Femur (tissue), 1 donor: ENCODE measurements around the gene SPDL1.
"Not testable (repeated sequence)": the region's sequence is repeated elsewhere in the genome, so short reads cannot be mapped to it uniquely, and the experiment has no call there.

Experiments used
- DNase-seq: peaks from one replicate; pipeline ENCODE4 v3.0.0-alpha.2; 2017

Gene SPDL1

DNA sequence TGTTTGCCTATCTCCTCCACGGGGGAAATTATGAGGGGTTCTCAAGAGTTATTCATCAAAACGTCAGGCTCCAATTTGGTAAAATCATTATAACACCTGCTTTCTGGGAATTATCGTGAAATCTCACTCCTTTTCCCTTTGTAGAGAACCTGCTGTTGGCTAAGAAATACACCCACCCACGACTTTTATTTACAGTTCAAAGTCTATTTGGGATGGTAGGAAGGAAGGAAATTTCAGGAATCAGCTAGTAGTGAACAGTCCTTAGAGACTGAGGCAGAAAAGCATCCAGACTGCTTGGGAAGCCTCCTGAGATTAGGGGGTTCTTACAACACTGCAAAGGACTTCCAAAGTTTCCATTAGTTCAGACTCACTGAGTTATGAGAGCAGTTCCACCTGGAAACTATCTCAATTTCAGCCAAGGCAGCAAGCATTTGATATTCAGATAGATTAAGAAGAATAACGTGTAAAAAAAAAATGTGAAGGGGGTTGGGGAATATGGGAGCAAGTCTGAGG lies 9.4 kb upstream of the SPDL1 start:
- no peak for DNase-seq

DNA sequence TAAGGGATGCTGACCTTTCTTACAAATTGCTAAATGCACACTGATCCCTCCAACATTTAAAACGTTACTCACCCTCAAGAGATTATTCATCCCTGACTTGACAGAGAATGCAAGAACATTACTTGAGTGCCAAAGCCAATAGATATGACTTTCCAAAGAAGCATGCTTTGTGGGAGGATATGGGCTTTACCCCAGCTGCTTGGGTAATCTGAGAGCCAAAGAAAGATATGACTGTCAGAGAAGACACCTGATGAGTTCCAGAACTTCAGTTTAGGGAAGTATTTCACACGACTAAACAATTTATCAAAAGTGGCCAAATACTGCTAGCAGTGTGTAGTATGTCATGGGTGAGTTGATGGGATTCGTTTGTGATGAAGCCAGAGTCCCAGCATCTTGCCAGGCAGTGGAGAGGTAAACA lies 7.4 kb upstream of the SPDL1 start:
- no peak for DNase-seq

DNA sequence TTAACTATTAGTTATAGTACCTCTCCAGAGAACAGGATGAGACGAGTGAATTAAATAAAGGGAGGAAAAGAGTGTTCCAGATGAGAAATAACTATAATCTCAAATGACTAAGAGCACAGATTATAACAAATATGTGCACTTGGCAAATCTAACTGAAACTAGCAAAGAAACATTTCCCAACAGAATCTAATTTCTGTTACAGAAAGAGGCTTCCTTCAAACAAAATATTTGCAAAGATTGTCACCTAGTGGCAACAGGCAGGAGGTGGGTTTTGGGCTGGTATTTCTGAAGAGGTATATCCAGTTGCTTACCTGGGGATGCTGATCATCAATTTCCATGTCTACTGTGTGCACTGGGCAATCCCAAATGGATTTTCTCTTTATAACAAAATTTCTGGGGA lies 5.6 kb upstream of the SPDL1 start:
- DNase-seq, result no peak

DNA sequence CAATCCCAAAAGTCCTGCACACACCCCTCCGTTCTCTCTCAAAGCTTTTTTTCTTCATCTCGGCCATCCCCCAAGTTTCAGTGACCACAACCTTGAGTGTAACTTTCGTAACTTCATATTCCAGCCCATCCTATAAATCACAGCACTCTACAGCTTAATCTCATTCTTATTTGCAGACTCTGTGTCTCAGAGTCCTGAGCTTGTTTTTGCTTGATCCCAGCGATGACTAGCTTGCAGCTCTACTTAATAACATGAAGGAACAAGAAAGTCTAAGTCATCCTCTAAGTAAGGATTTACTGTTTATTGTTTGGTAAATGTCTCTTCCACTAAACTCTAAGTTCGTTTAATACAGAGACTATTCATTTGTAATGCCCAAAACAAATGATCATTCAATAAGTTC lies 2.6 kb upstream of the SPDL1 start:
- no peak for DNase-seq

DNA sequence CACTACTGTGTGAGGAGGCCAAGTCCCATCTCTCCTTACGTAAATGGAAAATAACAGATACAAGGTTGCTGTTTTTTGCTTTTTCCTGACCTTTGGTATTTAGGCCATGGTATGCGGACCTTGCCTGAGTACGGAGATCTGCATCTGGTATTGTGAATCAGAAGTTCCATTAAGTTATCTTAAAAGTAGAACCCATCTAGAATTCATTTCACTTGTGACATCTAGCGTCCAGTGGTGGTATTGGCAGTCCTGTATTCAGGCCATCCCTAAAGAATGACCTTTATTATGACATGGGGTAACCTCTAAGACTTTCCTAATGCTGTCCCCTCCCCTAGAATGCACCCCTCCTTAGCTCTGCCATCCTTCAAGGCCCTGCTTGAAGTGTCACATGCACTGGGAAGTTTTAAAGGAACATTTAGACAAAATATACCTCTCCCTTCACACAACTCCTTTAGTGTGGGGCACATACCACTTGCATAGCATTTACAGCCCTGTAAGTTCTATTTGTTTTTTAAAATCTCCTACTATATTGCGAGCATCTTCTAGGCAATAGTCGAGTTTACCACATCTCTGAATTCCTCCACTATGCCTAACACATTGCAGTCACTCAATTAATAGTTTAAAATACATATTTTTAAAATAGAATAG lies 1.9 kb upstream of the SPDL1 start:
- peak; percentile 53 for DNase-seq

DNA sequence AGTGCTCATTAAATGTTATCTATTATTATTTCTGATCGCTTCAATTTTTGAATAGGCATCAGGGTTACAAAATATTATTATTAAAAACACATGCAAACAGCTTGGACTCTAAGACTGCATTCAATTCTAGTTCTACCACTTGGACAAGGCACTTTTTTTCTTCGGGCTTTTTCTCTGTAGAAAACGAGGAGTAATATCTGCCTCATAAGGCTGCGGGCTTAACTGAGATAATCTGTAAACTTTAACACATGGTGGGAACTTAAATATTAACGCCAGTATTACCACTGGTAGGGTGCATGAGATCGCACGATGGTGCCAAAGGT lies 511 bp upstream of the SPDL1 start:
- DNase-seq, result no peak

DNA sequence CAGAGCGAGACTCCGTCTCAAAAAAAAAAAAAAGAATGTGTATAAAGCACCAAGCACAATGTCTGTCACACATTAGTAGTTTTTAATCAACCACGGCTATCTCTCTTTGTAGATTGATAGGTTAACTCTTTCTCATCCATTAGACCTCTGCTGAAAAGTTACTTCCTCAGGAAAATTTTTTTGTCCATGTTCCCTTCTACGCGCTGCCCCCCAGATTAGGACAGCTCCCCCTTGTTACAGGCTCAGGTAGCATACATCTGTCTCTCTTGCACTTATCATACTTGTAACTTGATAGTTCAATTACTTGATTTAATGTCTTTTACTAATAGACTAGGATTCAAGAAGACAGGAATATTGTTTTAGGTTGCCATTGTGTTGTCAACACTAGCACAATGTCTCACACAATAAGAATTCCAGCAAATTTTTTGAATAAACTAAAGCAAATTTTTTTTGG lies 1.5 kb downstream of the SPDL1 start:
- DNase-seq, result no peak

DNA sequence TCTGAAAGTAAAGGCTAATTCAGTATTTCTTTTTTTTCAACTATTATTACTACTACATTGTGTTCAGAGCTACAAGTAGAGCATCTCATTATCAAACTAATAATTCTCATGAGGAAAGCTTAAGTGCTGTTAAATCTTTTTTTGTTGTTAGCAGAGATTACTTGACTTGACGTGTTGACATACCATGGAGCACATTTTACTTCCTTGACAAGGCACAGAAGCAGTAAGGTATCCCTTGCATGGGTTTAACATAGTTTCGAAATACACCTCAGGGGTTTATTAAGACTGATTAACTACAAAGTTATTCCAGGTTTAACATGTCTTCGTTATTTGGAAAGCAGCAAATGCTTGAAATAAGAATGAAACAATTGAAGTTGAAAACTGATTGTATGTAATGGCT lies 7.0 kb downstream of the SPDL1 start:
- DNase-seq, result no peak

DNA sequence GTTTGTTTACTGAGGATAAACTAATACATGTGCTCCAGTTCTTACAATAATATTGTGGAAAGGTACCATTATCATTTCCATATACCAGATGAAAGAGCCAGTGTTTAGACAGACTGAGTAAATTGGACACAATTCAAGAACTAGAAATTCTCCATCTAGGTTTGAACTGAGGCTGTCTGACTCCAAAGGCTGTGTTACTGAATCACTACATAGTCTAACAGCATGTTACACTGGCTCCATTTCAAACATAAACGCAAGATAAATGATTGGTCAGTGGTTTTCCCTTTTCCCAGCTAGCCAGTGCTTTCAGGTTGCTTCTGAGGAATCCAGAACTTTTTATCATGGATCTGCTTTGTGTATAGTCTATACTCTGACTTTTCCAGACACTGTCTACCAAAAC lies 8.1 kb downstream of the SPDL1 start:
- DNase-seq, result no peak

DNA sequence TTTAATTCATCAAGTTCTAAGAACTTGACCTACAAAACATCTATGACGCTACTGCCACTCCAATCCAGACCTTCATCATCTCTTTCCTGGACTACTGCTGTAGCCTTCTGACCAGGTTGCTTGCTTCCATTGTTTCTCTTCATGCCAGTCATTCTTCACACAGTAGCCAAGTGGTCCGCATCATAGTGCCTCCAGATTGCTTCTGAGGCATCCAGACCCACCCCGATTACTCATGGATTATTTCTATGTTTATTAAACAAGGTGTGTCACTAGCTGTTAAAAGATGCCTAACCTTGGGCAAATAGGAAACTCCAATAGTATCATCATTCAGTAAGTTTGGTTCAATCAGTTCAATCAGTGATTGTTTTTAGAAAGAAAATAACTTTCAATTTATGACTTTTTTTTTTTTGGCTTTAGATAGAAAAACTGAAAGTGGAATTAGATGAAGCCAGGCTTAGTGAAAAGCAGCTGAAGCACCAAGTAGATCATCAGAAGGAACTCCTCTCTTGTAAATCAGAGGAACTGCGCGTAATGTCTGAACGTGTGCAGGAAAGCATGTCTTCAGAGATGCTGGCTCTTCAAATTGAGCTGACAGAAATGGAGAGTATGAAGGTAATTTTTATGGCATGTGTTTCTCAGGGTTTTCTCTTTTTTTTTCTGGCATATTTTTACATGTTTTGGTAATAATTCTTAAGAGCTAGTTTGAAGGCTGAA lies 9.5 kb downstream of the SPDL1 start:
- DNase-seq, result no peak

DNA sequence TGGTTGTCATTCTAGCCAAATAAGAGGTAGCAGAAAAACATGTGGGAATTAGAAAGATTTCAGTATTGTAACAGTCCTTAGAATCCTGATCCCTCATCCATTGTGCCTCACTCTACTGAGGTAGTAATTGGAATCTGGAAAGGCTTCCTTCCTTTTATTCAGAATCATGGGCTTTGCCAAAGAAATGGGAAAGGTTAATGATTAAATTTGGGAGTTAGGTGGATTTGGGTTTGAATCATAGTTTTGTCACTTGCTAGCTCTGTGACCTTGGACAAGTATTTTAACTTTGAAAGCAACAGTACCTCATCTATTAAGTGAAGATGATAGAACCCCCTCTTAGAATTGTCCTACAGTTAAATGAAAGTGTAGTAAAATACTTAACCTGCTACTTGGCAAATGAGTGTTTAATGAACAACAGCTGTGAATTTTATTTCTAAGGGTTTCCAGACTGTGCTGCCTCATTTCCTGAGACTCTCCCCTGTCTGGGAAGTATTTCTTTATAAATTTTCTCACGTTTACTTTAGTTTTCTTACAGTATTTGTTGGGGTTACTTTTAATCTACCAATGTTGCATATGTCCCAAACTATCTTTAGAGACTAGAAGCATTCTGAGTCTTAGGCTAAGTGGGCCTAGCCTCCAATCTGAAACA lies 11.7 kb downstream of the SPDL1 start:
- DNase-seq, result no peak

DNA sequence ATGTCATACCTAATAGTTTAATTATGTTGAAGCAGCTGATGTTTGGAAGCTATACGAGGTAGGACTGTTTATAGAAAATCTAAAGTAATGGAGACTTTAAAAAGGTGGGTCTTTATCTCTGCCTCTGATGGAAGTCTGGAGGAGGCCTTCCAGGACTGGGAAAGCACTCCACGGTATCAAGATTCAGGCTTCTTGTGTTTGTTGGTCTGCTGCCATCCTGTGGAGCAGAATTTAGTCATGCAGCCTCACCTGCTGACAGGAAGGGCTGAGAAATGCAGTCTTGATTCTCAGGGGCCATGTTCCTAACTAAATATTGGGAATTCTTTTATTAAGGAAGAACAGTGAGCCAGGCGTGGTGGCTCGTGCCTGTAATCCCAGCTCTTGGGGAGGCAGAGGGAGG lies 15.9 kb downstream of the SPDL1 start:
- no peak for DNase-seq

DNA sequence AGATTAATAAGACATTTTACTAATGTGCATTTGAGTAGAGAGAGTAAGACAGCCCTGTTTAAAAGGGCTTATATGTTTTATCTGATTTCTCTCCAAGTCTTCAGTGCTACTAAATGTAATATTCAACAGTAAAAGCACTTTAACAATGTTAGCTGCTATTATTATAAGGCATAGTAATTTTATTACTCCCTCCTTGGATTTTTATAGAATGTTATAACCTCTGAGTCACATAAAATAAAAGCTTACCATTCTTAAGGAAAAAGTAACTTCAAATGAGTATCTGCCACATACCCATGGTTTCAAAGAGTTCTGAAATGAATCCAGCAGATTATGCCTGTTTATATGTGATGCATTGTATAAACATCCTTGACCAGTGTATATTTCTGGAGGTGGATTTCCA lies 19.0 kb downstream of the SPDL1 start:
- DNase-seq, result no peak

DNA sequence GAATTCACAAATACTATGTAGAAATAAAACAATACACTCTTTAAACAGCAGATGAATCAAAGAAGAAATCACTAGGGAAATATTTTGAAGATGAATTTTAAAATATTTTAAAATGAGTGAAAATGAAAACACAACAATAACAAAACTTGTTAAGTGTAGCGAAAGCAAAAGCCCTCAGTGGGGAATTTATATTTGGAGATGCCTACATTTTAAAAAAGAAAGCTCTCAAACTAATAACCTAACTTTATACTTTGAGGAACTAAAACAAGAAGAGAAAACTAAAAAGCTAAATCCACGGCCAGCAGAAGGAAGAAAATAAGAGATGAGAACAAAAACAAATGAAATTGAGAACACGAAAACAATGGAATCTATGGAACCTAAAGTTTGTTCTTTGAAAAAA lies 22.7 kb downstream of the SPDL1 start:
- no peak for DNase-seq

DNA sequence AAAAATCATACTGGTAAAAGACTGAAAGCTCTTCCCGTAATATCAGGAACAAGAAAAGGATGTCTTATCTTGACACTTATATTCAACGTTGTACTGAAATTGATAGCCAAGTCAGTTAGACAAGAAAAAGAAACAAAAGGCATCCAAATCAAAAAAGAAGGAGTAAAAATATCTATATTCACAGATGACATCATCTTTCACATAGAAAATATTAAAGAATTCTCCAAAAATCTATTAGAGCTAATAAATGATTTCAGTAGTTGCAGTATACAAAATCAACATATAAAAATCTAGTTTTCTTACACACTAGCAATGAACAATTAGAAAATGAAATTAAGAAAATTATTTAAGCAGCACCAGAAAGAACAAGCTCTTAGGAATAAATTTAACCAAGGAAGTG lies 24.3 kb downstream of the SPDL1 start:
- DNase-seq, result no peak

DNA sequence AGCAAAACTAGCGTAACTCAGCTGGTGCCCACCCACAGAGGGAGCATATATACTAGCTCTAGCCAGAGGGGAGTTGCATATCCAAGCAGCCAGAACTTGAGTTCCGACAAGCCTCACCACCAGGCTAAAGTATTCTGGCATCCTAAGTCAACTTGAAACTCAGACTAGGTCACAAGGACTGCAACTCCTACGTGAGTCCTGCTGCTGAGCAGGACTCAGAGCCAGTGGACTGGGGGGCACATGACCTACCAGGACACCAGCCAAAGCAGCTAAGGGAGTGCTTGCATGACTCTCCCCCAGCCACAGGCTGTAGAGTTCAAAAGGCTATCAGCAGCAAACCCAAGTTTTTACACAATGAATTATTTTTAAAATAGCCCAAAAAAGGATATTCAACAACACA lies 26.1 kb downstream of the SPDL1 start:
- DNase-seq, result no peak

DNA sequence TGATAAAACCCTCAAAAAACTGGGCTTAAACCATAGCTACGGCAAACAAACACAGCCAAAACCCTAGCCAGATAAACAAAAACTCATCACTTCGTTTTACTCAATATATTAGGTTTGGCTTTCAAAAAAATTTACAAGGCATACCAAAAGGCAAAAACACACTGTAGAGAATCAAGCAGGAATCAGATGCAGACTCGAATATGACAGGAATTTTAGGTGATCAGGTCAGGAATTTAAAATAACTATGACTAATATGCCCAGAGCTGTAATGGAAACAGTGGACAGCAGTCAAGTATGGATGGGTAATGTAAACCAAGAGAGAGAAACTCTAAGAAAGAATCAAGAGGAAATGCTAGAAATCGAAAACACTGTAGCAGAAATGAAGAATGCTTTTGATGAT lies 27.0 kb downstream of the SPDL1 start:
- DNase-seq, result no peak

DNA sequence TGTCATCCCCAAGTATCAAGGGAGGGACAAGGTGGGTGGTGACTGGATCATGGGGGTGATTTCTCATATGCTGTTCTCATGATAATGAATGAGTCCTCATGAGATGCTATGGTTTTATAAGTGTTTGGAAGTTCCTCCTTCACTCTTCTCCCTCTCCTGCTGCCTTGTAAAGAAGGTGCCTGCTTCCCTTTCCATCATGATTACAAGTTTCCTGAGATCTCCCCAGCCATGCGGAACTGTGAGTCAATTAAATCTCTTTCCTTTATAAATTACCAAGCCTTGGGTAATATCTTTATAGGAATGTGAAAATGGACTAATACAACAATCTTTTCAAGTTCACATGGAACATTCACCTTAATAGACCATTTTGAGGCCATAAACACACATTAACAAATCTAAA lies 32.0 kb downstream of the SPDL1 start:
- DNase-seq, result no peak

DNA sequence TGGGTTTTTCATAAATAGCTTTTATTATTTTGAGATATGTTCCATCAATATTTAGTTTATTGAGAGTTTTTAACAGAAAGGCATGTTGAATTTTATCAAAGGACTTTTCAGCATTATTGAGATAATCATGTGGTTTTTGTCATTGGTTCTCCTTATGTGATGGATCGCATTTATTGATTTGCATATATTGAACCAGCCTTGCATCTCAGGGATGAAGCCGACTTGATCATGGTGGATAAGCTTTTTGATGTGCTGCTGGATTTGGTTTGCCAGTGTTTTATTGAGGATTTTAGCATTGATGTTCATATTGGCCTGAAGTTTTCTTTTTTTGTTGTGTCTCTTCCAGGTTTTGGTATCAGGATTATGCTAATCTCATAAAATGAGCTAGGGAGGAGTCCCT lies 40.7 kb downstream of the SPDL1 start:
- not testable (repeated sequence) for DNase-seq

DNA sequence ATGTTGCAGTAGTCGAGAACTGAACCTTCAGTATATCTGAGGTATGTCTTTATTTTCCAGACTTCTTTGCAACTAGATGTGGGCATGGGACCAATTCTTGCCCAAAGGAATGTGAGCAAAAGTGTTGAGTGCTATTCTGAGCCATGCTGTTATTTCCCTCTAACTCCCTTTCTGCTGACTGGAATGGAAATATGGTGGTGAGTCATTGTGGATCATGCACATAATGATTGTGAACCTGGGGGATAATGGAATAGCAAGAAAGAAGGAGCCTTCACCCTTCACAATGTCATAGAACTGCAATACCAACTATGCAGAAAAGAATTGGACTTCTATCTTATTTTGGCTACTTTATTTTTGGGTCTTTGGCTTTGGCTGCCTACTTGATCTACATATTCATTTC lies 43.2 kb downstream of the SPDL1 start:
- no peak for DNase-seq

DNA sequence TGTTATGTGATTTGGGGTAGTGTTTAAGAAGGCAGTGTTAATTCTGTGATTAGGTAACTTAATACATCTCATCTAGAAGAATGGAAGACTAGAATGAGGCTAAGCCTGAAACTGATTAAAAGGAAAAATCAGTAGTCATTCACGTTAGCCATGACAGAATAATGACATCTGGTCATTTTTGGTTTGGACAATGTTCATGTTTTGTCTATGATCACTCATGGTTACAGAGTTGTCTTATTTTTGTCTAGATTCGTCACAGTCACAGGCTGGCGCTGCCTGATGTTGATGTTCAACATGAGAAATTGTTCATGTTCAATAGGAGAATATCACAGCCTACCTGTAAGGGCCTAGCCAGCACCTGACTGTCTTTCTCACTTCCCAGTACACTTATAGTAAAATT lies 44.0 kb downstream of the SPDL1 start:
- no peak for DNase-seq

DNA sequence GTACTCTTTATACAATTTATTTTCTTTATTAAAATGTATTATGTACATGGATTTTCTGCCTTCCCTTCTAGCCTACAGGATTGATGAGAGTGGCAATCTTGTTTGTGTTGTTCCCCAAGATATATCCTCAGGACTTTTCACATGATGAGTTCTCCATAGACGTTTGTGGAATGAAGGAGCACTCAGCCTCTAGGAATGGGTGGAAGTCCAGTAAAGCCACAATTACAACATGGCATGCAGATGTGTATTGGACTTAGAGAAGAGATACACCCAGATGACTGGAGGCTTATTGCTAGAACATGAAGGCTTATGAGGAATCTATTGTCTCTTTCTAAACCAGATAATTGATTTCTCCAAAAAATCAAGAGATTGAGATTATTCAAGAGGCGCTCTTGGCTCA lies 45.3 kb downstream of the SPDL1 start:
- DNase-seq, result no peak

DNA sequence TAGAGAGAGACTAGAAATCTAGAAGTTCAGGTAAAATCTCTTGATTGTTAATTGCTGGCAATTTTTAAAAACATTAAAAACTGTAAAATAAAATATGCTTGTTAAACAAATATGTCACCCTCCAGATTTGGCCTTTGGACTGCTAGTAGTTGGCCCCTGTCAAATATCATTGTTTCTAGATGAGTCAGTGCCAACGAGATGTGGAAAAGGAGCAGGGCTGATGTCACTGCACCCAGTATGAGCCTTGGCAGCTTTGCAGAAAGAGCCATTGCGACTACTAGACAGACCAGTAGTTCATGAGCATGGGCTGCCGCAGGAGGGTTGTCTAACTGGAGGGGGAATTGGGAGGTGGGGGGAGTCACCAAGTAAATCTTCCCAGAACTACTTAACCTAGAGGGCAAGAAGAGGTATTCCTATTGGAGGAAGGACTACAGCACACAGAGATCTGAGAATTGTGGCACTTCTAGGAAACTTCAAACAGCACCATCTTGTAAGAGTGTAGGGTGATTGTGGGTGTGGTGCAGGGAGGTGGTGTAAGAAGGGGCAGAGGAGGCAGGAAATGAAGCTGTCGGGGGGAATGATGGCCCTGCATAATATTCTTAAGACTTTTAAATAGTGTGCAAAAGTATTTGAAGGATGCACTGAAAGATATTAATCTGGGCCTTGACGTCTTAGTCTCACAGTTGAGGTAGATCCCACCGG lies 46.4 kb downstream of the SPDL1 start:
- no peak for DNase-seq

DNA sequence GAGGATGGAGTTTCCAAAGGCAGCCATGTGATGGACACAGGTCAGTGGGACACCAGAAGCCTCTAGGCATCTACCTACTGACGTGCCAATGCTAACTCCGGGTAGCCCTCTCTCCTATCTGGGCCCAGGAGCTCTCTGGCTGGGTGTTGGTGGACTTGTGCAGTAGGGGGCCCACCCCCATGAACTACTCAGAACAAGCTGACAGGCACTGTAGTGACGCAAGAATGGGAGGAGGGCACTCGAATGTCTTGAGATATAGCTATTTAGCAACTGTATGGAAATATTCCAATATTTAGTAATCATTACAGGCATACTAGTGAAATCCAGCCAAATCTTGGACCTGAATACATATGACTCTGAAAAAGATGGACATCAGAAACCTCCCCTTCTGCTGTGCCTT lies 47.8 kb downstream of the SPDL1 start:
- DNase-seq, result no peak
